Measurements from ENCODE around the gene SEMA5A.

GRCh38 chr5:9477537-9477936 is 68.3 kb downstream of the SEMA5A start:
- no peak for TF ChIP-seq POLR2AphosphoS5 (IDR thresholded peaks at IDR 0.05; ENCODE audit: low read depth)
- TF ChIP-seq, protein P1, sequence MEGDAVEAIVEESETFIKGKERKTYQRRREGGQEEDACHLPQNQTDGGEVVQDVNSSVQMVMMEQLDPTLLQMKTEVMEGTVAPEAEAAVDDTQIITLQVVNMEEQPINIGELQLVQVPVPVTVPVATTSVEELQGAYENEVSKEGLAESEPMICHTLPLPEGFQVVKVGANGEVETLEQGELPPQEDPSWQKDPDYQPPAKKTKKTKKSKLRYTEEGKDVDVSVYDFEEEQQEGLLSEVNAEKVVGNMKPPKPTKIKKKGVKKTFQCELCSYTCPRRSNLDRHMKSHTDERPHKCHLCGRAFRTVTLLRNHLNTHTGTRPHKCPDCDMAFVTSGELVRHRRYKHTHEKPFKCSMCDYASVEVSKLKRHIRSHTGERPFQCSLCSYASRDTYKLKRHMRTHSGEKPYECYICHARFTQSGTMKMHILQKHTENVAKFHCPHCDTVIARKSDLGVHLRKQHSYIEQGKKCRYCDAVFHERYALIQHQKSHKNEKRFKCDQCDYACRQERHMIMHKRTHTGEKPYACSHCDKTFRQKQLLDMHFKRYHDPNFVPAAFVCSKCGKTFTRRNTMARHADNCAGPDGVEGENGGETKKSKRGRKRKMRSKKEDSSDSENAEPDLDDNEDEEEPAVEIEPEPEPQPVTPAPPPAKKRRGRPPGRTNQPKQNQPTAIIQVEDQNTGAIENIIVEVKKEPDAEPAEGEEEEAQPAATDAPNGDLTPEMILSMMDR (IDR thresholded peaks at IDR 0.05; ENCODE audit: insufficient read depth, low read length), result no peak
- TF ChIP-seq, protein P2, sequence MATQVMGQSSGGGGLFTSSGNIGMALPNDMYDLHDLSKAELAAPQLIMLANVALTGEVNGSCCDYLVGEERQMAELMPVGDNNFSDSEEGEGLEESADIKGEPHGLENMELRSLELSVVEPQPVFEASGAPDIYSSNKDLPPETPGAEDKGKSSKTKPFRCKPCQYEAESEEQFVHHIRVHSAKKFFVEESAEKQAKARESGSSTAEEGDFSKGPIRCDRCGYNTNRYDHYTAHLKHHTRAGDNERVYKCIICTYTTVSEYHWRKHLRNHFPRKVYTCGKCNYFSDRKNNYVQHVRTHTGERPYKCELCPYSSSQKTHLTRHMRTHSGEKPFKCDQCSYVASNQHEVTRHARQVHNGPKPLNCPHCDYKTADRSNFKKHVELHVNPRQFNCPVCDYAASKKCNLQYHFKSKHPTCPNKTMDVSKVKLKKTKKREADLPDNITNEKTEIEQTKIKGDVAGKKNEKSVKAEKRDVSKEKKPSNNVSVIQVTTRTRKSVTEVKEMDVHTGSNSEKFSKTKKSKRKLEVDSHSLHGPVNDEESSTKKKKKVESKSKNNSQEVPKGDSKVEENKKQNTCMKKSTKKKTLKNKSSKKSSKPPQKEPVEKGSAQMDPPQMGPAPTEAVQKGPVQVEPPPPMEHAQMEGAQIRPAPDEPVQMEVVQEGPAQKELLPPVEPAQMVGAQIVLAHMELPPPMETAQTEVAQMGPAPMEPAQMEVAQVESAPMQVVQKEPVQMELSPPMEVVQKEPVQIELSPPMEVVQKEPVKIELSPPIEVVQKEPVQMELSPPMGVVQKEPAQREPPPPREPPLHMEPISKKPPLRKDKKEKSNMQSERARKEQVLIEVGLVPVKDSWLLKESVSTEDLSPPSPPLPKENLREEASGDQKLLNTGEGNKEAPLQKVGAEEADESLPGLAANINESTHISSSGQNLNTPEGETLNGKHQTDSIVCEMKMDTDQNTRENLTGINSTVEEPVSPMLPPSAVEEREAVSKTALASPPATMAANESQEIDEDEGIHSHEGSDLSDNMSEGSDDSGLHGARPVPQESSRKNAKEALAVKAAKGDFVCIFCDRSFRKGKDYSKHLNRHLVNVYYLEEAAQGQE (IDR thresholded peaks at IDR 0.05; ENCODE audit: insufficient replicate concordance, low read depth), result no peak
